ENCODE results near the gene SYCE1.

Gene SYCE1

DNA sequence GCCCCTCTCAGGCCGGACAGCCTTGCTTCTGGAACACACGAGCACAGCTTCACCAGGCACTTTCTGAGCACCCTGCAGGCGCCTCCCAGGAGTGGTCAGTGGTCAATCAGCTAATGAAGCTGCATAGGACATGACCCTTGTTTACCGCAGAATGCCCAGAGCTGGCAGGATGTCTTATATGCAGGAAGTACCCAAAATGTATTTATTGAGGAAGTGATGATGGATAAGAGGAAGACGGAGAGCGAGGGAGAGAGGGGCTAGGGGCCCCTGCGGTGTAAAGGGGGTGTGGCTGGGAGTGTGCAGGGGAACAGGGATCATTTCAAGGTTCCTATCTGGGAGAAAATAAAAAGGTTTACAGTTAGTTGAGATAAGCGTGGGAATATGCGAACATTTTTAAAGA lies 34.9 kb downstream of the SYCE1 start:
- peaks cover 27 to 50% of the 10 kb centered on the region in 2 donors for H3K27me3 ChIP-seq (ENCODE audit: control insufficient read depth in 1 of 2, insufficient read depth in 2 of 2, low read length in 2 of 2)
- H3K9ac ChIP-seq (ENCODE audit: low read depth in 1 of 2, low read length in 2 of 2) = no peak overlapping the region
- no peak overlapping the region for H3K27ac ChIP-seq (ENCODE audit: low read depth, low read length)

DNA sequence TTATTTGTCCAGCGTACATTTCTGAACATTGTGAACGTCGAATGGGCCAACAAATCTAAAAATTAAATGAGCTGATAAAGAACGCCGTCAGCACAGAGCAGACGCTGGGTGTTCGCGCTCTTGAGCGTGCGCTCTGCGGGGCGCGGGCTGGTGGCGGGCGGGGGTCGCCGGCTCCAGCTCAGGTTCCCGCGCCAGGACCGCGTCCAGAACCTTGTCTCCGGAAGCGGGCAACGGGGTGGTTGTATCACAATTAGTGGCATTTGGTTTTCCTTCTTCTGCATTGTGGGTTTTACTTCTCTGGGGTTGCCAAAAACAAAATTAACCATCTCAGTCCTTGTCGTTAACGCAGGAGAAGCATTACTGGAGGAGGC lies 35.8 kb downstream of the SYCE1 start:
- Histone ChIP-seq H3K9ac (ENCODE audit: low read depth in 1 of 2, low read length in 2 of 2) (no peak overlapping the region), H3K4me3 (ENCODE audit: low read depth in 1 of 2, low read length in 2 of 2) (peak overlapping the region in 1 of 2 donors; percentile 50)

More for the DNA sequence above, 34.9 kb downstream of the SYCE1 start:
- Histone ChIP-seq H3K36me3 (ENCODE audit: control insufficient read depth in 1 of 2, insufficient read depth in 2 of 2, low read length in 2 of 2) (no peaks in the 10 kb centered on the region), H3K4me3 (ENCODE audit: low read depth in 1 of 2, low read length in 2 of 2) (no peak overlapping the region), H3K4me1 (ENCODE audit: control insufficient read depth in 1 of 2, insufficient read depth in 2 of 2, low read length in 2 of 2) (no peaks in the 10 kb centered on the region), H3K9me3 (ENCODE audit: control insufficient read depth in 1 of 2, low read length in 2 of 2) (no peaks in the 10 kb centered on the region)

GRCh38 chr10:133528845-133529575 lies 36.4 kb downstream of the SYCE1 start:
- Histone ChIP-seq H3K27ac (ENCODE audit: low read depth, low read length) (no peak overlapping the region), H3K4me3 (ENCODE audit: low read depth in 1 of 2, low read length in 2 of 2) (peak overlapping the region; percentile 32 to 50), H3K27me3 (ENCODE audit: control insufficient read depth in 1 of 2, insufficient read depth in 2 of 2, low read length in 2 of 2) (peaks cover 27 to 50% of the 10 kb centered on the region in 2 donors), H3K36me3 (ENCODE audit: control insufficient read depth in 1 of 2, insufficient read depth in 2 of 2, low read length in 2 of 2) (no peaks in the 10 kb centered on the region), H3K9ac (ENCODE audit: low read depth in 1 of 2, low read length in 2 of 2) (no peak overlapping the region), H3K4me1 (ENCODE audit: control insufficient read depth in 1 of 2, insufficient read depth in 2 of 2, low read length in 2 of 2) (no peaks in the 10 kb centered on the region), H3K9me3 (ENCODE audit: control insufficient read depth in 1 of 2, low read length in 2 of 2) (no peaks in the 10 kb centered on the region)

More for the DNA sequence above, 35.8 kb downstream of the SYCE1 start:
- Histone ChIP-seq H3K27me3 (ENCODE audit: control insufficient read depth in 1 of 2, insufficient read depth in 2 of 2, low read length in 2 of 2) (peaks cover 27 to 50% of the 10 kb centered on the region in 2 donors), H3K27ac (ENCODE audit: low read depth, low read length) (no peak overlapping the region), H3K9me3 (ENCODE audit: control insufficient read depth in 1 of 2, low read length in 2 of 2) (no peaks in the 10 kb centered on the region), H3K36me3 (ENCODE audit: control insufficient read depth in 1 of 2, insufficient read depth in 2 of 2, low read length in 2 of 2) (no peaks in the 10 kb centered on the region), H3K4me1 (ENCODE audit: control insufficient read depth in 1 of 2, insufficient read depth in 2 of 2, low read length in 2 of 2) (no peaks in the 10 kb centered on the region)

GRCh38 chr10:133528296-133528844 lies 37.0 kb downstream of the SYCE1 start:
- H3K4me3 ChIP-seq (ENCODE audit: low read depth in 1 of 2, low read length in 2 of 2) = peak overlapping the region in 1 of 2 donors; percentile 32
- H3K27ac ChIP-seq (ENCODE audit: low read depth, low read length) = no peak overlapping the region
- H3K4me1 ChIP-seq (ENCODE audit: control insufficient read depth in 1 of 2, insufficient read depth in 2 of 2, low read length in 2 of 2) = no peaks in the 10 kb centered on the region
- no peak overlapping the region for H3K9ac ChIP-seq (ENCODE audit: low read depth in 1 of 2, low read length in 2 of 2)
- H3K9me3 ChIP-seq (ENCODE audit: control insufficient read depth in 1 of 2, low read length in 2 of 2) = no peaks in the 10 kb centered on the region
- peaks cover 27 to 48% of the 10 kb centered on the region in 2 donors for H3K27me3 ChIP-seq (ENCODE audit: control insufficient read depth in 1 of 2, insufficient read depth in 2 of 2, low read length in 2 of 2)
- H3K36me3 ChIP-seq (ENCODE audit: control insufficient read depth in 1 of 2, insufficient read depth in 2 of 2, low read length in 2 of 2) = no peaks in the 10 kb centered on the region

DNA sequence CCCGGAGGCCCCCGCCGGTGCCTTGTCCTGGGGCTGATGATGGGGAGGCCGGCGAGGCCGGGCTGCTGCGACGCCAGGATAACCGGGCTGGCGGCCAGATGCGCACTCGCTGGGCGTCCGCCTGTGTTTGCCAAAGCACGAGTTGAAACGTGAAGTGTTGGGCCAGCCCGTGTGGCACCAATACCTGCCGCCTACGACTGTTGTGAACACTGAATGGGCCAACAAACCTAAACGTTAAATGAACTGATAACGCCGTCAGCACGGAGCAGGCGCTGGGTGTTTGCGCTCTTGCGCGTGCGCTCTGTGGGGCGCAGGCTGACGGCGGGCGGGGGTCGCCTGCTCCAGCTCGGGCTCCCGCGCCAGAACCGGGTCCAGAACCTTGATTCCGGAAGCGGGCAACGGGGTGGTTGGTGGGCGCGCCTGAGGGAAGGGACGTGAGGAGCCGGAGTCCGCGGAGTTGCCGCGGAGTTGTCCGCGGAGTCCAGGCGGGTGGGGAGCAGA lies 37.6 kb downstream of the SYCE1 start:
- Histone ChIP-seq H3K9ac (ENCODE audit: low read depth in 1 of 2, low read length in 2 of 2) (no peak overlapping the region), H3K27me3 (ENCODE audit: control insufficient read depth in 1 of 2, insufficient read depth in 2 of 2, low read length in 2 of 2) (peaks cover 27 to 47% of the 10 kb centered on the region in 2 donors), H3K4me3 (ENCODE audit: low read depth in 1 of 2, low read length in 2 of 2) (no peak overlapping the region), H3K4me1 (ENCODE audit: control insufficient read depth in 1 of 2, insufficient read depth in 2 of 2, low read length in 2 of 2) (no peaks in the 10 kb centered on the region), H3K36me3 (ENCODE audit: control insufficient read depth in 1 of 2, insufficient read depth in 2 of 2, low read length in 2 of 2) (no peaks in the 10 kb centered on the region), H3K27ac (ENCODE audit: low read depth, low read length) (no peak overlapping the region), H3K9me3 (ENCODE audit: control insufficient read depth in 1 of 2, low read length in 2 of 2) (no peaks in the 10 kb centered on the region)

- Histone ChIP-seq H3K4me1 (ENCODE audit: control insufficient read depth in 1 of 2, insufficient read depth in 2 of 2, low read length in 2 of 2) (no peaks in the 10 kb centered on the region), H3K27me3 (ENCODE audit: control insufficient read depth in 1 of 2, insufficient read depth in 2 of 2, low read length in 2 of 2) (peaks cover 27 to 47% of the 10 kb centered on the region in 2 donors), H3K27ac (ENCODE audit: low read depth, low read length) (no peak within 1 kb of the TSS), H3K9me3 (ENCODE audit: control insufficient read depth in 1 of 2, low read length in 2 of 2) (no peaks in the 10 kb centered on the region), H3K9ac (ENCODE audit: low read depth in 1 of 2, low read length in 2 of 2) (no peak within 1 kb of the TSS), H3K4me3 (ENCODE audit: low read depth in 1 of 2, low read length in 2 of 2) (no peak within 1 kb of the TSS), H3K36me3 (ENCODE audit: control insufficient read depth in 1 of 2, insufficient read depth in 2 of 2, low read length in 2 of 2) (no peaks in the 10 kb centered on the region)
Observed at GRCh38 chr10:133526957-133527588, 38.3 kb downstream of the SYCE1 start, which contains the start of gene CYP2E1. CYP2E1 (plus strand) TSS chr10:133527363; CDS start chr10:133527396, 33 bp downstream.

DNA sequence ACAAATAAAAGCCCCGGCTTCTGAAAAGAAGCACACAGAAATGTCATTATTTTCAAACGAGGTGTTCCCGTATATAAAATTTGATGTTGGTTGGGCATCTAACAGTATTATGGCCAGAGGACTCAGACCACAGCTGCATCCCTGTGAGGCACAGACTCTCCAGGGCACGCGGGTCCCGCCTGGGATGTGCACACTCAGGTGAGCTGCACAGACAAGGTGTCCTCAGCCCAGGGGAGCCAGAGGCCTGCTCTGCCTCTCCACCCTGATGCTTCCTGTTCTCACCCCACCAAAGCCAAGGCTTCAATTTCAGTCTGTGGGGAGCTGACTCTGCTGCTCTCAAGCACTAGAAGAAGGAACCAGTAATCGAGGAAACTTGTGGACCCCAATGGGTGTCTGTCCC lies 39.9 kb downstream of the SYCE1 start:
- H3K4me3 ChIP-seq (ENCODE audit: low read depth in 1 of 2, low read length in 2 of 2) = no peak overlapping the region
- no peaks in the 10 kb centered on the region for H3K9me3 ChIP-seq (ENCODE audit: control insufficient read depth in 1 of 2, low read length in 2 of 2)
- no peaks in the 10 kb centered on the region for H3K36me3 ChIP-seq (ENCODE audit: control insufficient read depth in 1 of 2, insufficient read depth in 2 of 2, low read length in 2 of 2)
- peaks cover 24 to 38% of the 10 kb centered on the region in 2 donors for H3K27me3 ChIP-seq (ENCODE audit: control insufficient read depth in 1 of 2, insufficient read depth in 2 of 2, low read length in 2 of 2)
- peaks cover 0 to 5% of the 10 kb centered on the region in 2 donors for H3K4me1 ChIP-seq (ENCODE audit: control insufficient read depth in 1 of 2, insufficient read depth in 2 of 2, low read length in 2 of 2)
- H3K27ac ChIP-seq (ENCODE audit: low read depth, low read length) = no peak overlapping the region
- H3K9ac ChIP-seq (ENCODE audit: low read depth in 1 of 2, low read length in 2 of 2) = no peak overlapping the region

DNA sequence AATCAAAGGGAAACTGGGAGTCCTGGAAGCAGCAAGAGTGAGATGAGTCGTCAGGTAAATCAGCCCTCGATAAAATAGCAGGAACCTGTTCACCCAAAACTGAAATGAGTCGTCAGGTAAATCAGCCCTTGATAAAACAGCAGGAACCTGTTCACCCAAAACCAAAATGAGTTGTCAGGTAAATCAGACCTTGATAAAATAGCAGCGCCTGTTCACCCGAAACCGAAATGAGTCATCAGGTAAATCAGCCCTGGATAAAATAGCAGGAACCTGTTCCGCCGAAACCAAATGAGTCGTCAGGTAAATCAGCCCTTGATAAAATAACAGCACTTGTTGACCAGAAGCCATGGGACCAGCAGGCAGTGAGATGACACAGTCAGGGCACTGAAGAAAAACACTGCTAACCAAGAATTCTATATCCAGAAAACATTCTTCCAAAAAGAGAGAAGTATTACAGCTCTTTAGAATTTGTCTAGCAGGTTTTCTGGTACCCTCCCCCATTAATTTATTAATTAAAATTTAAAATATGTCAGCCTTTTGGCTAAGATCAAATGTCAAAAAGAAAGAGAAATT lies 41.7 kb downstream of the SYCE1 start:
- Histone ChIP-seq H3K4me3 (ENCODE audit: low read depth in 1 of 2, low read length in 2 of 2) (no peak overlapping the region), H3K4me1 (ENCODE audit: control insufficient read depth in 1 of 2, insufficient read depth in 2 of 2, low read length in 2 of 2) (peaks cover 4 to 11% of the 10 kb centered on the region in 2 donors), H3K27me3 (ENCODE audit: control insufficient read depth in 1 of 2, insufficient read depth in 2 of 2, low read length in 2 of 2) (peaks cover 17 to 21% of the 10 kb centered on the region in 2 donors), H3K27ac (ENCODE audit: low read depth, low read length) (no peak overlapping the region), H3K9ac (ENCODE audit: low read depth in 1 of 2, low read length in 2 of 2) (no peak overlapping the region), H3K36me3 (ENCODE audit: control insufficient read depth in 1 of 2, insufficient read depth in 2 of 2, low read length in 2 of 2) (no peaks in the 10 kb centered on the region), H3K9me3 (ENCODE audit: control insufficient read depth in 1 of 2, low read length in 2 of 2) (no peaks in the 10 kb centered on the region)

DNA sequence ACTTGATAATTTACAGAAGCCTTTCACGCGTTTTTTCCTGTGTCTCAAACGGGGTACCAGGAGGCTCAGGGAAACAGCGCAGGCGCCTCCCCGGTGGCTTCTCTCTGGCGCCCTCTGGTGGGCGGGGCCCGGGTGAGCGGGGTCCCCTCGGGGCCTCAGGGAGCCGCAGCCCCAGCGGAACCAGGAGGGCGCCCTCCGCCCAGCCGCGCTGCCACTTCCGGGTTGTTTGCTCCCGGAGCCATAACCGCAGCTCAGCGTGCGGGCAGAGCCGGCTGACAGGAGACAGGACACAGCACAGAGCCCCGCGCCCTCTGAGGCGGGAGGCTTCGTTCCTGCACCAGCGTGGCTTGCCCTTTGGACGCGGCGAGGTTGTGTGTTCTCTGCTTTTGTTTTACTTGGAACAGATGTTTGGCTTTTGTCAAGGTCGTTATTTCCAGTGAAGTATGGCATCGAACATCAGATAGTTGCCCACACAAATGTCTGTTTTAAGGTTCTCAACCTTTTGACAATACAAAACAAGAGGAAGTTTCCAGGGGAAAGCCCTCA lies 45.1 kb downstream of the SYCE1 start:
- peaks cover 4 to 11% of the 10 kb centered on the region in 2 donors for H3K4me1 ChIP-seq (ENCODE audit: control insufficient read depth in 1 of 2, insufficient read depth in 2 of 2, low read length in 2 of 2)
- H3K36me3 ChIP-seq (ENCODE audit: control insufficient read depth in 1 of 2, insufficient read depth in 2 of 2, low read length in 2 of 2) = no peaks in the 10 kb centered on the region
- H3K9ac ChIP-seq (ENCODE audit: low read depth in 1 of 2, low read length in 2 of 2) = peak overlapping the region; percentile 51 to 55
- H3K4me3 ChIP-seq (ENCODE audit: low read depth in 1 of 2, low read length in 2 of 2) = peak overlapping the region; percentile 71 to 81
- H3K9me3 ChIP-seq (ENCODE audit: control insufficient read depth in 1 of 2, low read length in 2 of 2) = no peaks in the 10 kb centered on the region
- no peak overlapping the region for H3K27ac ChIP-seq (ENCODE audit: low read depth, low read length)
- H3K27me3 ChIP-seq (ENCODE audit: control insufficient read depth in 1 of 2, insufficient read depth in 2 of 2, low read length in 2 of 2) = no peaks in the 10 kb centered on the region

Measured in duodenal mucosa (tissue), 2 donors.